Natural killer cell (primary cell): ENCODE results near the gene ZRANB1. TPM values are rescaled to one million over a fixed set of nuclear protein-coding genes. Genes with fewer than 3 reads are reported as not detected.
A peak's percentile ranks its signal among the peaks of the same experiment; 100 is the strongest.

Experiments used
- ATAC-seq, 3 donors: fragments of 150-1000 bp in 2 of 3; fragments of 200-7000 bp in 1 of 3; cut with Tn5 transposase; 1 replicate in 1 of 3; 2 replicates in 2 of 3; pipeline ENCODE4 v1.10.0; 2021; ENCODE audit warnings: mild to moderate bottlenecking in 2 of 3, moderate library complexity in 2 of 3
- DNase-seq, 2 donors: peaks; one replicate each; pipeline versions ENCODE4 v3.0.0 to v3.0.0-alpha.2; 2013 to 2021; ENCODE audit warnings: mixed read lengths in 1 of 2
- H3K27ac ChIP-seq: one replicate; pipeline ENCODE4 v1.5.1; 2013; ENCODE audit warnings: mild to moderate bottlenecking, low read length
- H3K27me3 ChIP-seq: one replicate; pipeline ENCODE4 v1.6.1; 2013; ENCODE audit warnings: low read length; ENCODE audit not compliant: control insufficient read depth, insufficient read depth
- H3K36me3 ChIP-seq: one replicate; pipeline ENCODE4 v1.6.1; 2013; ENCODE audit warnings: low read length; ENCODE audit not compliant: control insufficient read depth, insufficient read depth
- H3K4me1 ChIP-seq: one replicate; pipeline ENCODE4 v1.6.1; 2013; ENCODE audit warnings: low read length; ENCODE audit not compliant: control insufficient read depth, insufficient read depth
- H3K4me3 ChIP-seq: one replicate; pipeline ENCODE4 v1.5.1; 2013; ENCODE audit warnings: low read length
- H3K9me3 ChIP-seq: one replicate; pipeline ENCODE4 v1.6.1; 2013; ENCODE audit warnings: low read length; ENCODE audit not compliant: control insufficient read depth, insufficient read depth
- H3K27ac Mint-ChIP-seq, 2 donors: one replicate each; pipeline ENCODE4 v1.8.0; 2022; ENCODE audit warnings: mild to moderate bottlenecking in 2 of 2, mixed read lengths in 2 of 2, moderate library complexity in 1 of 2
- H3K27me3 Mint-ChIP-seq, 2 donors: one replicate each; pipeline ENCODE4 v1.8.0; 2022; ENCODE audit warnings: low read depth in 2 of 2, mixed read lengths in 2 of 2
- H3K36me3 Mint-ChIP-seq: one replicate; pipeline ENCODE4 v1.8.0; 2022; ENCODE audit warnings: mixed read lengths
- H3K4me1 Mint-ChIP-seq, 2 donors: one replicate each; pipeline ENCODE4 v1.8.0; 2022; ENCODE audit warnings: mixed read lengths in 2 of 2
- H3K4me3 Mint-ChIP-seq: one replicate; pipeline ENCODE4 v1.8.0; 2022; ENCODE audit warnings: mild to moderate bottlenecking, moderate library complexity, mixed read lengths
- H3K9me3 Mint-ChIP-seq, 2 donors: one replicate each; pipeline ENCODE4 v1.8.0; 2022; ENCODE audit warnings: mixed read lengths in 2 of 2
- WGBS: methylation state at CpG from one replicate; pipeline ENCODE4 v1.1.7; 2013; ENCODE audit warnings: missing lambda C conversion rate; ENCODE audit not compliant: insufficient coverage; 5-methylcytosine and 5-hydroxymethylcytosine counted together
- intact Hi-C: fragments of 100-400 bp; cut with micrococcal nuclease; formaldehyde crosslinking; loops from one replicate; pipeline ENCODE4 v1.14.2; 2022
- total RNA-seq, 4 donors: library from RNA; stranded (reverse); fragments of 120-200 nt in 1 of 4; gene quantifications; one replicate each; pipeline versions ENCODE4 v1.2.3 to v1.2.4, GENCODE V29; 2013 to 2022
- TF ChIP-seq, protein P1 (sequence below): fragments of 200-600 bp; IDR thresholded peaks from one replicate; pipeline ENCODE4 v1.8.0; 2022; ENCODE audit warnings: antibody characterized with exemption

Gene ZRANB1
- total RNA-seq, 3 donors from 2014 or later (not counting 1 experiment from before 2014, with no cell fraction given) = 18.0 to 20.5 (median 18.8) TPM

DNA sequence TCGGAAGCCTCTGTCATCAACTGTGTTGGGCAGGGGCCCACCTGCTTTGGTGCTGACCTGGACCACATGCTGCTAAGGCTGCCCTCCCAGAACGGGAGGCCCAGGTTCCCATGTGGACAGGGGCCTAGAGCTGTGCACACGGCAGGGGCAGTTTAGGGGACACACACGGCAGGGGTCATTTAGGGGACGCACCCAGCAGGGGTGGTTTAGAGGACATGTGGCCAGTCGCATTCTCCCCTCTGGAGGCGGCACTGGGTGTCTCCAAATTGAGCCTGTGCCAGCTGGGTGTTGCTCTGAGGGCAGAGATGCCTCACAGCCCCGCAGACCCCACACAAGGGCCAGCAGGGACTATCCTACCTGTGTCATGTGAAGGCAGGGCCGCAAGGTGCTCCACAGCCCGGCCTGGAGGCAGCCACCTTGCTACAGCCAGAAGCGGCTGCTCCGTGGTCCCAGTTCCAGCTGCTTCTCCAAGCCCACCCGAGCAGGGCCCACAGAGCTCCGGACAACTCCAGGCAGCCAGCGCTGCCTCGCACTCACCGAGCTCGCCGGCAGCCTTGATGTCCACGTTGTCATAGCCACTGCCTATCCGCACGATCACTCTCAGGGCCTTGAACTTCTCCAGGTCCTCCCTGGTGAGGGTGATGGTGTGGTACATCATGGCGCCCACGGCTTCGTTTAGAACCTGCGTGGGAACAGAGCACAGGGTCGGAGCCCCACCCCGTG lies 60.7 kb downstream of the ZRANB1 start:
- Histone ChIP-seq H3K4me3 (no peak overlapping the region), H3K4me1 (peaks cover 18% of the 10 kb centered on the region), H3K9me3 (no peaks in the 10 kb centered on the region), H3K36me3 (peaks cover 54% of the 10 kb centered on the region), H3K27ac (no peak overlapping the region), H3K27me3 (no peaks in the 10 kb centered on the region)
- DNase-seq (peak in 1 of 2 donors; percentile 10), ATAC-seq (no peak)
- H3K4me1 Mint-ChIP-seq = peaks cover 32 to 40% of the 10 kb centered on the region in 2 donors
- no peak overlapping the region for H3K4me3 Mint-ChIP-seq
- no peaks in the 10 kb centered on the region for H3K36me3 Mint-ChIP-seq
- H3K27ac Mint-ChIP-seq = peak overlapping the region in 1 of 2 donors; percentile 66
- H3K27me3 Mint-ChIP-seq = no peaks in the 10 kb centered on the region
- H3K9me3 Mint-ChIP-seq = no peaks in the 10 kb centered on the region
- 94% methylated on average over 28 of the region's 28 CpGs for WGBS
- intact Hi-C loops = no loop called here
- TF ChIP-seq, protein P1, sequence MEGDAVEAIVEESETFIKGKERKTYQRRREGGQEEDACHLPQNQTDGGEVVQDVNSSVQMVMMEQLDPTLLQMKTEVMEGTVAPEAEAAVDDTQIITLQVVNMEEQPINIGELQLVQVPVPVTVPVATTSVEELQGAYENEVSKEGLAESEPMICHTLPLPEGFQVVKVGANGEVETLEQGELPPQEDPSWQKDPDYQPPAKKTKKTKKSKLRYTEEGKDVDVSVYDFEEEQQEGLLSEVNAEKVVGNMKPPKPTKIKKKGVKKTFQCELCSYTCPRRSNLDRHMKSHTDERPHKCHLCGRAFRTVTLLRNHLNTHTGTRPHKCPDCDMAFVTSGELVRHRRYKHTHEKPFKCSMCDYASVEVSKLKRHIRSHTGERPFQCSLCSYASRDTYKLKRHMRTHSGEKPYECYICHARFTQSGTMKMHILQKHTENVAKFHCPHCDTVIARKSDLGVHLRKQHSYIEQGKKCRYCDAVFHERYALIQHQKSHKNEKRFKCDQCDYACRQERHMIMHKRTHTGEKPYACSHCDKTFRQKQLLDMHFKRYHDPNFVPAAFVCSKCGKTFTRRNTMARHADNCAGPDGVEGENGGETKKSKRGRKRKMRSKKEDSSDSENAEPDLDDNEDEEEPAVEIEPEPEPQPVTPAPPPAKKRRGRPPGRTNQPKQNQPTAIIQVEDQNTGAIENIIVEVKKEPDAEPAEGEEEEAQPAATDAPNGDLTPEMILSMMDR = no peak

DNA sequence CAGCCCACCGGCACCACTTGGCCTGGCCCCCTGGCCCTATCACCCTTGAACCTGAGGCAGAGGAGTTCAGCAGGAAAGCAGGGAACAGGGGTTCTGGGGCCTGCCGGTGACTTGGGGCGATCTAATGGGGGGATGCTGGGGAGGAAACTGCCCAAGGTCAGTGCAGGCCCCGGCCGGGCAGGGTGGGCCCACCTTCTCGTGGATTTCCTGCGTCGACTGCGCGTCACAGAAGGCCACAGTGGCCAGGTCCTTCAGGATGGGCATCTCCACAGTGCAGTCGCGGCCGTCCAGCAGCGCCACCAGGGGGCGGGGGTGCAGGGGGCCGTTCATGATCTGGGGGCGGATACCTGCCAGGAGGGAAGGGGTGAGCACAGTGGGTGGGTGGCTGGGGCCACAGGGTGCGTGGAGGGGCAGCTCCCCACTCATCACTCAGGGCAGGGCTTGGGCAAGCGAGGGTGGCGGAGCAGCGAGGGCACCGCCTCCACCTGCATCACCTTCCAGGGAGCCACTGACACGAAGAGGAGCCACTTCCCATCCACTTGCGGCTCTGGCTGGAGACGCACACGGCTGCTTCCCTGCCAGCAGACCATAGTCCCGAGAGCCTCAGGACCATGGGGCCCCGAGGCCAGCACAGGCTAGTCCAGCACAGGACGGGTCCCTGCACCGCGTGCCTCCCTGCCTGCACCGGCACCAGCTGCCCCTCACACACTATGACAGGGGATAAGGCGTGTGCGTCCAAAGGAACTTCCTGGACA lies 61.4 kb downstream of the ZRANB1 start:
- ATAC-seq (no peak), DNase-seq (peak in 1 of 2 donors; percentile 11)
- H3K36me3 ChIP-seq = peaks cover 47% of the 10 kb centered on the region
- Mint-ChIP-seq H3K27me3 (no peaks in the 10 kb centered on the region), H3K4me3 (no peak overlapping the region), H3K36me3 (no peaks in the 10 kb centered on the region), H3K9me3 (no peaks in the 10 kb centered on the region), H3K4me1 (peaks cover 34 to 42% of the 10 kb centered on the region in 2 donors), H3K27ac (peak overlapping the region in 1 of 2 donors; percentile 66)
- H3K27ac ChIP-seq = no peak overlapping the region
- 91% methylated on average over 33 of the region's 34 CpGs for WGBS
- no peak overlapping the region for H3K4me3 ChIP-seq
- H3K9me3 ChIP-seq = no peaks in the 10 kb centered on the region
- TF ChIP-seq, protein P1 = no peak
- H3K4me1 ChIP-seq = peaks cover 18% of the 10 kb centered on the region
- intact Hi-C loops = no loop called here
- H3K27me3 ChIP-seq = no peaks in the 10 kb centered on the region

DNA sequence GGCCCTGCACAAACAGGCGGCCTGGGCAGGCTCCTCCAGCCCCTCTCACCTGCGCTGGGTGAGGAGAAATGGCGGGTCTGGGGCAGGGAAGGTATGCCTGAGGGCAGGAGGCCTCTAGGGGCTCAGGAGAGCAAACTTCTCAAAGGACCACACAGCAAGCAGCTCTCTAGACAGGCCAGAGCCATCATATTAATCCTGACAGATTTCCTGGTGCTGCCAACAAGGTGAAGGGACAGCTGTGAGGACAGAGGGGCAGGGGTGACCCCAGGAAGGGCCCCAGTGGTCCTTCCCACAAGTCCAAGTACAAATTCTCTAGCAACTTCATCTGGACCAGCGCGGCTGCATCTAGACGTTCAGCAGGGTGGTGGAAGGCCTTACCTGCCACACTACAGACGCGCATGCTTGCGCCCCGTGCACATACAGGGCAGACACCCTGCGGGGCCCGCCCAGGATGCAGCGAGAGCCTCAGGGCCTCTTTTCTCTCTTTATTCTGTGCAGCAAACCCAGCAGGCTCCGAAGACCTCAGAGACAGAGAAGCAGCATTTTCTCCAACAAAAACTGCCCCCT lies 62.1 kb downstream of the ZRANB1 start:
- intact Hi-C loops = no loop called here
- H3K4me1 Mint-ChIP-seq = peaks cover 40 to 49% of the 10 kb centered on the region in 2 donors
- peaks cover 44% of the 10 kb centered on the region for H3K36me3 ChIP-seq
- H3K27ac Mint-ChIP-seq = peak overlapping the region; percentile 33 to 50
- TF ChIP-seq, protein P1 = no peak
- 93% methylated on average over 14 of the region's 14 CpGs for WGBS
- H3K27me3 Mint-ChIP-seq = no peaks in the 10 kb centered on the region
- no peaks in the 10 kb centered on the region for H3K9me3 ChIP-seq
- no peaks in the 10 kb centered on the region for H3K27me3 ChIP-seq
- peaks cover 18% of the 10 kb centered on the region for H3K4me1 ChIP-seq
- H3K4me3 ChIP-seq = no peak overlapping the region
- H3K4me3 Mint-ChIP-seq = no peak overlapping the region
- no peaks in the 10 kb centered on the region for H3K36me3 Mint-ChIP-seq
- H3K27ac ChIP-seq = no peak overlapping the region
- DNase-seq (peak in 1 of 2 donors; percentile 10), ATAC-seq (no peak)
- no peaks in the 10 kb centered on the region for H3K9me3 Mint-ChIP-seq
